GM23338 (cell line): ENCODE measurements around the gene DCAF4L1. TPM values are rescaled to one million over a fixed set of nuclear protein-coding genes. Genes with fewer than 3 reads are reported as not detected.

ENCODE experiments used
- ATAC-seq: fragments of 200-7000 bp; cut with Tn5 transposase; 3 replicates; pipeline ENCODE4 v1.9.1; 2020
- DNase-seq: peaks from one replicate; pipeline ENCODE4 v3.0.0-alpha.2; 2015; ENCODE audit warnings: low spot score
- H2AFZ ChIP-seq: fragments of 200-600 bp; sonication (generic); 2 replicates; pipeline ENCODE4 v1.8.0; 2016; ENCODE audit warnings: antibody characterized with exemption, mild to moderate bottlenecking, moderate library complexity
- H3F3A ChIP-seq: fragments of 200-600 bp; sonication (generic); replicated peaks from 2 replicates; pipeline ENCODE4 v1.8.0; 2017; ENCODE audit warnings: antibody characterized with exemption, mixed run types, low read depth
- H3K27ac ChIP-seq: fragments of 200-600 bp; sonication (generic); 2 replicates; pipeline ENCODE4 v1.6.1; 2016; ENCODE audit warnings: low read depth
- H3K27me3 ChIP-seq: fragments of 200-600 bp; sonication (generic); 2 replicates; pipeline ENCODE4 v1.8.0; 2016; ENCODE audit warnings: mild to moderate bottlenecking, mixed run types, moderate library complexity; ENCODE audit not compliant: insufficient read depth
- H3K36me3 ChIP-seq: fragments of 200-600 bp; sonication (generic); 2 replicates; pipeline ENCODE4 v1.8.0; 2016; ENCODE audit warnings: mild to moderate bottlenecking; ENCODE audit not compliant: insufficient read depth
- H3K4me1 ChIP-seq: fragments of 200-600 bp; sonication (generic); 2 replicates; pipeline ENCODE4 v1.8.0; 2016; ENCODE audit warnings: mild to moderate bottlenecking, moderate library complexity; ENCODE audit not compliant: insufficient read depth
- H3K4me2 ChIP-seq: fragments of 200-600 bp; sonication (generic); 2 replicates; pipeline ENCODE4 v1.7.1; 2017; ENCODE audit warnings: mixed run types
- H3K4me3 ChIP-seq: fragments of 200-600 bp; sonication (generic); 2 replicates; pipeline ENCODE4 v1.6.1; 2016; ENCODE audit warnings: mixed run types
- H3K79me2 ChIP-seq: fragments of 200-600 bp; sonication (generic); replicated peaks from 2 replicates; pipeline ENCODE4 v1.8.0; 2017; ENCODE audit warnings: mild to moderate bottlenecking; ENCODE audit not compliant: insufficient read depth
- H3K9me2 ChIP-seq: fragments of 200-600 bp; sonication (generic); 2 replicates; pipeline ENCODE4 v1.8.0; 2017; ENCODE audit not compliant: insufficient read depth
- H4K20me1 ChIP-seq: fragments of 200-600 bp; sonication (generic); replicated peaks from 2 replicates; pipeline ENCODE4 v1.8.0; 2017; ENCODE audit warnings: mild to moderate bottlenecking; ENCODE audit not compliant: insufficient read depth
- H3K27ac Mint-ChIP-seq: 2 replicates; pipeline ENCODE4 v1.8.0; 2020; ENCODE audit warnings: inconsistent platforms, mild to moderate bottlenecking, moderate library complexity, mixed read lengths
- H3K27me3 Mint-ChIP-seq: 3 replicates; pipeline ENCODE4 v1.8.0; 2022; ENCODE audit warnings: low read depth, mild to moderate bottlenecking, moderate library complexity, mixed read lengths, inconsistent platforms; ENCODE audit not compliant: insufficient read depth, poor library complexity
- H3K36me3 Mint-ChIP-seq: 3 replicates; pipeline ENCODE4 v1.8.0; 2021; ENCODE audit warnings: low read depth, mild to moderate bottlenecking, inconsistent platforms, moderate library complexity, mixed read lengths
- H3K4me1 Mint-ChIP-seq: 3 replicates; pipeline ENCODE4 v1.8.0; 2020; ENCODE audit warnings: mild to moderate bottlenecking, inconsistent platforms, mixed read lengths
- H3K4me3 Mint-ChIP-seq: 3 replicates; pipeline ENCODE4 v1.8.0; 2021; ENCODE audit warnings: moderate library complexity, mild to moderate bottlenecking, inconsistent platforms, mixed read lengths
- H3K9me3 Mint-ChIP-seq: 3 replicates; pipeline ENCODE4 v1.8.0; 2020; ENCODE audit warnings: moderate library complexity, mild to moderate bottlenecking, inconsistent platforms, mixed read lengths
- CREB1 ChIP-seq: fragments of 250-450 bp; sonication (Bioruptor Pico); IDR thresholded peaks from 2 replicates; pipeline ENCODE4 v1.5.0; 2020; ENCODE audit warnings: low read depth, mild to moderate bottlenecking, moderate library complexity
- ETS1 ChIP-seq: IDR thresholded peaks from 2 replicates; pipeline ENCODE4 v1.6.1; 2016; ENCODE audit warnings: antibody characterized with exemption
- EZH2 ChIP-seq: fragments of 200-600 bp; sonication (generic); IDR thresholded peaks from one replicate; pipeline ENCODE4 v1.8.0; 2017; ENCODE audit warnings: antibody characterized with exemption, mild to moderate bottlenecking, low read depth; ENCODE audit not compliant: unreplicated experiment
- EZH2phosphoT487 ChIP-seq: fragments of 200-600 bp; sonication (generic); IDR thresholded peaks from one replicate; pipeline ENCODE4 v1.8.1; 2018; ENCODE audit warnings: antibody characterized with exemption; ENCODE audit not compliant: unreplicated experiment
- JUNB ChIP-seq: IDR thresholded peaks from one replicate; pipeline ENCODE4 v1.6.1; 2016; ENCODE audit warnings: antibody characterized with exemption; ENCODE audit not compliant: unreplicated experiment
- NANOG ChIP-seq: IDR thresholded peaks from 2 replicates; pipeline ENCODE4 v1.6.1; 2016; ENCODE audit warnings: antibody characterized with exemption, borderline replicate concordance
- POLR2AphosphoS5 ChIP-seq: IDR thresholded peaks from 2 replicates; pipeline ENCODE4 v1.6.1; 2016; ENCODE audit warnings: antibody characterized with exemption, low read depth
- REST ChIP-seq: IDR thresholded peaks from one replicate; pipeline ENCODE4 v1.6.1; 2018; ENCODE audit warnings: antibody characterized with exemption; ENCODE audit not compliant: unreplicated experiment
- STAT1 ChIP-seq: IDR thresholded peaks from one replicate; pipeline ENCODE4 v1.6.1; 2016; ENCODE audit warnings: antibody characterized with exemption; ENCODE audit not compliant: unreplicated experiment
- ZNF114 ChIP-seq: fragments of 250-450 bp; sonication (Bioruptor Pico); IDR thresholded peaks from 2 replicates; pipeline ENCODE4 v1.5.0; 2020; ENCODE audit warnings: mild to moderate bottlenecking, moderate library complexity
- ZNF462 ChIP-seq: fragments of 250-450 bp; sonication (Bioruptor Pico); IDR thresholded peaks from 2 replicates; pipeline ENCODE4 v1.5.0; 2020; ENCODE audit warnings: mild to moderate bottlenecking, moderate library complexity
- polyA plus RNA-seq: library from polyadenylated mRNA; unstranded; fragments of >200 nt; fragmentation: Nextera tagmentation; extraction: Ambion mirVana; gene quantifications from 2 replicates; pipeline ENCODE4 v1.2.1, GENCODE V29; 2016
- total RNA-seq: library from RNA; depleted of rRNA; stranded (reverse); fragments of >200 nt; shearing (Covaris generic); gene quantifications from 2 replicates; pipeline ENCODE4 v1.2.3, GENCODE V29; 2014

The DCAF4L1 gene
- total and polyA plus RNA-seq, 2 experiments from 2014 or later: 0.55 to 0.63 TPM

GRCh38 chr4:41967392-41967791, 14.2 kb upstream of the DCAF4L1 start:
- ATAC-seq: no peak
- H3K27ac Mint-ChIP-seq: no peak overlapping the region

GRCh38 chr4:41969671-41970070, 11.9 kb upstream of the DCAF4L1 start:
- Histone ChIP-seq H4K20me1 (no peaks in the 10 kb centered on the region), H3K4me1 (no peaks in the 10 kb centered on the region), H3K79me2 (no peaks in the 10 kb centered on the region), H3K36me3 (0 out of 2 replicates have a peak, but pooled peaks cover 8% of the 10 kb centered on the region), H3K9me2 (no peaks in the 10 kb centered on the region), H3F3A (no peaks in the 10 kb centered on the region), H2AFZ (no peak overlapping the region), H3K27ac (no peak overlapping the region), H3K4me2 (no peak overlapping the region), H3K4me3 (no peak overlapping the region), H3K27me3 (no peaks in the 10 kb centered on the region)
- Mint-ChIP-seq H3K4me3 (no peak overlapping the region), H3K9me3 (peaks cover 26% of the 10 kb centered on the region), H3K27ac (no peak overlapping the region), H3K4me1 (no peaks in the 10 kb centered on the region), H3K27me3 (peaks cover 4% of the 10 kb centered on the region), H3K36me3 (peaks cover 18% of the 10 kb centered on the region)
- DNase-seq (no peak), ATAC-seq (no peak)
- no peak for TF ChIP-seq NANOG
- no peak for TF ChIP-seq EZH2phosphoT487
- no peak for TF ChIP-seq EZH2
- TF ChIP-seq REST: no peak
- TF ChIP-seq JUNB: no peak
- no peak for TF ChIP-seq CREB1
- TF ChIP-seq ETS1: no peak
- TF ChIP-seq STAT1: no peak
- no peak for TF ChIP-seq ZNF462 (CRISPR knock-in tag)
- TF ChIP-seq ZNF114: no peak
- no peak for TF ChIP-seq POLR2AphosphoS5

More at GRCh38 chr4:41967392-41967791, 14.2 kb upstream of the DCAF4L1 start:
- no peaks in the 10 kb centered on the region for H4K20me1 ChIP-seq
- no peak overlapping the region for H2AFZ ChIP-seq
- 0 out of 2 replicates have a peak, but pooled peaks cover 8% of the 10 kb centered on the region for H3K36me3 ChIP-seq
- no peaks in the 10 kb centered on the region for H3K4me1 ChIP-seq
- peaks cover 25% of the 10 kb centered on the region for H3K9me3 Mint-ChIP-seq
- H3F3A ChIP-seq: no peaks in the 10 kb centered on the region
- no peaks in the 10 kb centered on the region for H3K4me1 Mint-ChIP-seq
- H3K27me3 Mint-ChIP-seq: peaks cover 9% of the 10 kb centered on the region
- H3K36me3 Mint-ChIP-seq: peaks cover 18% of the 10 kb centered on the region
- TF ChIP-seq NANOG (no peak), EZH2phosphoT487 (no peak), JUNB (no peak)
- no peak for DNase-seq
- no peaks in the 10 kb centered on the region for H3K9me2 ChIP-seq
- no peaks in the 10 kb centered on the region for H3K27me3 ChIP-seq
- H3K79me2 ChIP-seq: no peaks in the 10 kb centered on the region
- H3K4me3 ChIP-seq: no peak overlapping the region
- H3K27ac ChIP-seq: no peak overlapping the region
- no peak overlapping the region for H3K4me3 Mint-ChIP-seq
- H3K4me2 ChIP-seq: no peak overlapping the region
